GM19351 (cell line): ENCODE results near the gene CD6.

Experiments
- ATAC-seq: cut with Tn5 transposase; IDR thresholded peaks from one replicate; pipeline ENCODE4 v1.9.1; 2021; ENCODE audit warnings: mild to moderate bottlenecking, moderate library complexity; ENCODE audit not compliant: unreplicated experiment

The CD6 gene

GRCh38 chr11:61069427-61069826 is 97.9 kb downstream of the CD6 start:
- ATAC-seq: no peak
